IMR-90 (cell line): ENCODE measurements around the gene SLC25A25. TPM values are rescaled to one million over a fixed set of nuclear protein-coding genes. Genes with fewer than 3 reads are reported as not detected.

ENCODE experiments used
- MAFK ChIP-seq: IDR thresholded peaks from 2 replicates; pipeline ENCODE4 v1.6.1; 2012; ENCODE audit warnings: low read depth, low read length, improper control_type of control experiment
- RAD21 ChIP-seq: IDR thresholded peaks from 2 replicates; pipeline ENCODE4 v1.6.1; 2012; ENCODE audit warnings: low read length, improper control_type of control experiment
- polyA plus RNA-seq, 3 experiments: library from polyadenylated mRNA; depleted of rRNA; stranded (reverse); fragments of >200 nt; gene quantifications; 2 replicates each; pipeline ENCODE4 v1.2.3, GENCODE V29; 2012; ENCODE audit warnings: low replicate concordance in 1 of 3
- total RNA-seq: library from RNA; depleted of rRNA; stranded (reverse); fragments of >200 nt; gene quantifications from 2 replicates; pipeline ENCODE4 v1.2.3, GENCODE V29; 2012
- TF ChIP-seq, protein P1 (sequence below): fragments of 150-350 bp; IDR thresholded peaks from 2 replicates; pipeline ENCODE4 v1.6.1; 2017; ENCODE audit warnings: mild to moderate bottlenecking, antibody characterized with exemption, low read length, low read depth

Gene SLC25A25
- total and polyA plus RNA-seq, 2 of the 4 experiments (the other 2 are of a cell fraction), result 14.0 to 17.9 TPM

DNA sequence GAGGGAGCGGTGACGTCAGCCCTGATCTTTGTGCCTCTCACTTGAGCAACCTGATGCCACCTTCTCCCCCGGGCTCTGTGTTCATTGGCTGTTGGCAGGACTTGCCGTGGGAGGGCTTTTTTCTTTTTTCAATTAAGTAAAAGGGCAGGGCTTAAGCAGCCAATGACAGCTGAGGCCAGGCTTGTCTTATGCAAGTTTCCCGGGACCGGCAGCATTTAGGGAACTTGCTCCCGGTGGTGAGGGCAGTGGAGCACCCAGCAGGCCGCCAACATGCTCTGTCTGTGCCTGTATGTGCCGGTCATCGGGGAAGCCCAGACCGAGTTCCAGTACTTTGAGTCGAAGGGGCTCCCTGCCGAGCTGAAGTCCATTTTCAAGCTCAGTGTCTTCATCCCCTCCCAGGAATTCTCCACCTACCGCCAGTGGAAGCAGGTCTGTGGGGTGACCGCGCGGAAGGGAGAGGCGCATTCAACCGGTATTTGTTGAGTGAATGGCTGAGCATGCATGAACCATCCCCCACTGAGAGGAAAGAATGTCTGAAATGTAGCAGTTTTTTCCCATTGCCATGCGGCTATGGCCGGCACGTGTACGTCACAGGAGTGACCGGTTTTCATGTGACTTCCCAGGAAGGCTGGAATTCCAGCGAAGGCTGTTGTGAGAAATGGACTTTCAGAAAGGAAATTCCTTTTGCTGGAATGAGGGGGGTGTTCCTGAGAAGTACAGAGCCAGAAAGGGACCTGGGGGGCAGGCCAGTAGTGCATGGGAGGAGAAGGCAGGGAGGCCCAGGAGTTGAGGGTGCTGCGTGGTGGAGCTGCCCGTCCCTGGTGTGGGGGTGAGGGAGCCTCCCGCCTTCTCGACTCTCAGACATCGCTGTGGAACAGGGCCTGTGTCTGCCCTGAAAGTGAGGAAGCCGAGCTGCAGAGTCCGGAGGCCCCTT, 30.5 kb downstream of the SLC25A25 start (continued):
- TF ChIP-seq, protein P1, sequence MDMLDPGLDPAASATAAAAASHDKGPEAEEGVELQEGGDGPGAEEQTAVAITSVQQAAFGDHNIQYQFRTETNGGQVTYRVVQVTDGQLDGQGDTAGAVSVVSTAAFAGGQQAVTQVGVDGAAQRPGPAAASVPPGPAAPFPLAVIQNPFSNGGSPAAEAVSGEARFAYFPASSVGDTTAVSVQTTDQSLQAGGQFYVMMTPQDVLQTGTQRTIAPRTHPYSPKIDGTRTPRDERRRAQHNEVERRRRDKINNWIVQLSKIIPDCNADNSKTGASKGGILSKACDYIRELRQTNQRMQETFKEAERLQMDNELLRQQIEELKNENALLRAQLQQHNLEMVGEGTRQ, result peak; percentile 83
- peak; percentile 25; the same call in 1 of the 2 replicates for TF ChIP-seq MAFK
- 0 out of 2 replicates have a peak, but pooled peaks have one; percentile 1 for TF ChIP-seq RAD21
